GM12873 (cell line): ENCODE data around the gene KCTD5.

Source experiments
- TF ChIP-seq, protein P1 (sequence below): IDR thresholded peaks from 2 replicates; pipeline ENCODE4 v1.5.1; 2012; ENCODE audit warnings: low read depth, mild to moderate bottlenecking, moderate library complexity, low read length, control low read depth; ENCODE audit not compliant: insufficient read depth; ENCODE audit errors: missing control alignments

KCTD5 gene

DNA sequence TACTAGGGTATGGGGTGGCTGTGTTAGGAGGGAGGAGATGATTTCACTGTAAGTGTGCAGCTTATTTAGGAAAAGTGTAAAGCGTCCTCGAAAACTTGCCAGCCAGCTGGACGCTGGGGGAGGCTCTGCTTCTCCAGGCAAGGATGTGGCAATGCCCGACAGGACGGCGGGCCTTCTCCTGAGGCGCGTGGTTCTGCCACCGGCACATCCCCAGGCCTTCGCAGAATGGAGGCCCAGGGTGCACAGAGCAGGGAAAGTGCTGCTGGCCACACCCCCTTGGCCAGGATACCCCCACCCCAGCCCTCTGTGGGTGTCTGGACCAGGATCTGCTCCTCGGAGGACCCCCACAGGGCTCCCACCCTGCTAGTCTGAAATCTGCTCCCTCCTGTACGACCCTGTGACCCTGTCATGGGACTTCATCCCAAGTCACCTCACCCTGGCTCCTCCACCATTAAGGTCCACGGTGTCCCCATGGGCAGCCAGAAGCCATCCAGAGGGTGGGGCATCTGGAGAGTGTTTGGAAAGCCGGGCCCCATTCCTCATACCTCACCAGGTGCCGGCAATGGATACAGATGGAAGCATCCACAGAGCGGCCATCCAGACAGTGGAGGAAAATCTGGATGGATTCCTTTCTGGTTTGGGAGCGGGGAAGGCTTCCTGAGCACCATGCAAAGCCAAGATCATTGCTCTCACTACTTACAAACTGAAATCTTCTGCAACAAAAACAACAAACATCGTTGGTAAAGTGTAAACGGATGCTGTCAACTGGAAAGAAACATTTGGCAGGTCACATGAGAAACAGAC is 60.9 kb downstream of the KCTD5 start:
- TF ChIP-seq, protein P1, sequence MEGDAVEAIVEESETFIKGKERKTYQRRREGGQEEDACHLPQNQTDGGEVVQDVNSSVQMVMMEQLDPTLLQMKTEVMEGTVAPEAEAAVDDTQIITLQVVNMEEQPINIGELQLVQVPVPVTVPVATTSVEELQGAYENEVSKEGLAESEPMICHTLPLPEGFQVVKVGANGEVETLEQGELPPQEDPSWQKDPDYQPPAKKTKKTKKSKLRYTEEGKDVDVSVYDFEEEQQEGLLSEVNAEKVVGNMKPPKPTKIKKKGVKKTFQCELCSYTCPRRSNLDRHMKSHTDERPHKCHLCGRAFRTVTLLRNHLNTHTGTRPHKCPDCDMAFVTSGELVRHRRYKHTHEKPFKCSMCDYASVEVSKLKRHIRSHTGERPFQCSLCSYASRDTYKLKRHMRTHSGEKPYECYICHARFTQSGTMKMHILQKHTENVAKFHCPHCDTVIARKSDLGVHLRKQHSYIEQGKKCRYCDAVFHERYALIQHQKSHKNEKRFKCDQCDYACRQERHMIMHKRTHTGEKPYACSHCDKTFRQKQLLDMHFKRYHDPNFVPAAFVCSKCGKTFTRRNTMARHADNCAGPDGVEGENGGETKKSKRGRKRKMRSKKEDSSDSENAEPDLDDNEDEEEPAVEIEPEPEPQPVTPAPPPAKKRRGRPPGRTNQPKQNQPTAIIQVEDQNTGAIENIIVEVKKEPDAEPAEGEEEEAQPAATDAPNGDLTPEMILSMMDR = no peak

- TF ChIP-seq, protein P1 = no peak
Observed at GRCh38 chr16:2744711-2745110, 62.4 kb downstream of the KCTD5 start.

GRCh38 chr16:2745116-2745890 is 63.0 kb downstream of the KCTD5 start:
- TF ChIP-seq, protein P1 = no peak

DNA sequence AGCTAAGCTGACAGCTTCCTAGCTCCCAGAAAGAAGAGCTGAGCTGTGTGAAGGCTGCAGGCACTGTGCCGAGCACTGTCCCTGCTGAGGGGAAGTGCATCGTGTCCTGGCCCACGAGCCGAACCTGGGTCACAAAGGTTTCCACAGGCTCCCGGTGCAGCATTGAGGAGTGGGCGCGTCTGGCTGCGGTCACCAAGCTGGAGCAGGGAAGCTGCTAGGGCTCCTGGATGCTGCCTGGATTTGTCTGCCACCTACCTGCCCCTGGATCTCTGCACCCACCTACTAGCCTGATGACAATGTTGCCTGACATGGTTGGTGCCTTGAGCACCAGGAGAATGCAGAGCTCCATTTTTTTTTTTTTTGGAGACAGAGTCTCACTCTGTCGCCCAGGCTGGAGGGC is 63.6 kb downstream of the KCTD5 start:
- TF ChIP-seq, protein P1 = no peak

GRCh38 chr16:2748757-2749455 is 66.6 kb downstream of the KCTD5 start:
- TF ChIP-seq, protein P1 = no peak

DNA sequence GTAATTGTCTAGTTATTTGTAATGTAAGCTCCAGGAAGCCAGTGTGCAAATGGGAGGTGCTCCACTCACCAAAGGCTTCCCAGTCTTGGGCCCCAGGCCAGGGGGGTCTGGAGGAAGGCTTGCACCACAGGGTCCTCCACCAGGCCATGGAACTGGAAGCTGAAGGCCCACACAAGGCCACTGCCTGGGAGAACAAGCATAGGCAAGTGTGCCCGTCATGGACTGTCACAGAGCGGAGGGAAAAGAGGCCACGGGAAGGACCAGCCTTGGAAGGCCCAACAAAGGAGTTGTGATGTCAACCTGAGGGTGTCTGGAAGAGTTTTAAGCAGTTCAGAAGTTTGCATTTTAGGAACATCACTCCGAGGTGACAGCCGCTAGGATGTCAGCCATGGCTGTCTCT is 67.2 kb downstream of the KCTD5 start:
- TF ChIP-seq, protein P1 = no peak

GRCh38 chr16:2749936-2750335 is 67.6 kb downstream of the KCTD5 start:
- TF ChIP-seq, protein P1 = no peak
